ENCODE results near the gene SLC6A6. TPM values are rescaled to one million over a fixed set of nuclear protein-coding genes. Genes with fewer than 3 reads are reported as not detected.

Gene SLC6A6
- total and polyA plus RNA-seq, 2 experiments from 2014 or later: 27.5 to 150 TPM

- Histone ChIP-seq H3K36me3 (ENCODE audit: insufficient read depth) (peaks cover 52% of the 10 kb centered on the region), H3K9me2 (ENCODE audit: insufficient read depth) (no peaks in the 10 kb centered on the region)
Measured at GRCh38 chr3:14483286-14483685, 80.9 kb downstream of the SLC6A6 start.

GRCh38 chr3:14484741-14485140 lies 82.3 kb downstream of the SLC6A6 start:
- Mint-ChIP-seq H3K4me1 (peaks cover 15% of the 10 kb centered on the region), H3K9me3 (no peaks in the 10 kb centered on the region), H3K27me3 (ENCODE audit: insufficient read depth, low read depth, poor library complexity) (peaks cover 10% of the 10 kb centered on the region), H3K4me3 (no peak overlapping the region), H3K36me3 (ENCODE audit: low read depth) (peaks cover 55% of the 10 kb centered on the region), H3K27ac (no peak overlapping the region)
- TF ChIP-seq EZH2phosphoT487 (IDR thresholded peaks at IDR 0.05; ENCODE audit: unreplicated experiment) (no peak), REST (IDR thresholded peaks at IDR 0.05; ENCODE audit: unreplicated experiment) (no peak), CREB1 (CRISPR knock-in tag; IDR thresholded peaks at IDR 0.05; ENCODE audit: low read depth) (no peak), ZNF462 (CRISPR knock-in tag; IDR thresholded peaks at IDR 0.05) (no peak), ZNF331 (CRISPR knock-in tag; IDR thresholded peaks at IDR 0.05; ENCODE audit: low read depth) (no peak)
- no peak overlapping the region for H3K27ac ChIP-seq (ENCODE audit: low read depth)
- peaks cover 9% of the 10 kb centered on the region for H4K20me1 ChIP-seq (replicated peaks; ENCODE audit: insufficient read depth)
- H3K27me3 ChIP-seq (ENCODE audit: insufficient read depth): no peaks in the 10 kb centered on the region
- peaks cover 49% of the 10 kb centered on the region for H3K36me3 ChIP-seq (ENCODE audit: insufficient read depth)
- H3K4me1 ChIP-seq (ENCODE audit: insufficient read depth): no peaks in the 10 kb centered on the region
- no peak overlapping the region for H3K4me2 ChIP-seq
- no peaks in the 10 kb centered on the region for H3K79me2 ChIP-seq (replicated peaks; ENCODE audit: insufficient read depth)
- H3K9me2 ChIP-seq (ENCODE audit: insufficient read depth): no peaks in the 10 kb centered on the region
- ATAC-seq: no peak
- no peak for DNase-seq (ENCODE audit: low spot score)
- H2AFZ ChIP-seq: no peak overlapping the region
- H3F3A ChIP-seq (replicated peaks; ENCODE audit: low read depth): 0 out of 2 replicates have a peak, but pooled peaks cover 2% of the 10 kb centered on the region
- no peak overlapping the region for H3K4me3 ChIP-seq

More at GRCh38 chr3:14483286-14483685, 80.9 kb downstream of the SLC6A6 start:
- Histone ChIP-seq H2AFZ (no peak overlapping the region), H3K4me1 (ENCODE audit: insufficient read depth) (no peaks in the 10 kb centered on the region), H4K20me1 (replicated peaks; ENCODE audit: insufficient read depth) (peaks cover 6% of the 10 kb centered on the region), H3K4me2 (no peak overlapping the region), H3K79me2 (replicated peaks; ENCODE audit: insufficient read depth) (no peaks in the 10 kb centered on the region), H3K27me3 (ENCODE audit: insufficient read depth) (no peaks in the 10 kb centered on the region), H3K4me3 (no peak overlapping the region), H3K27ac (ENCODE audit: low read depth) (no peak overlapping the region), H3F3A (replicated peaks; ENCODE audit: low read depth) (0 out of 2 replicates have a peak, but pooled peaks cover 2% of the 10 kb centered on the region)
- H3K9me3 Mint-ChIP-seq: no peaks in the 10 kb centered on the region
- H3K4me3 Mint-ChIP-seq: no peak overlapping the region
- peaks cover 10% of the 10 kb centered on the region for H3K27me3 Mint-ChIP-seq (ENCODE audit: insufficient read depth, low read depth, poor library complexity)
- TF ChIP-seq ZNF114 (CRISPR knock-in tag; IDR thresholded peaks at IDR 0.05): no peak
- no peak overlapping the region for H3K27ac Mint-ChIP-seq
- no peak for DNase-seq (ENCODE audit: low spot score)
- peaks cover 15% of the 10 kb centered on the region for H3K4me1 Mint-ChIP-seq
- peak; percentile 23; the same call in 1 of the 3 replicates for ATAC-seq
- peaks cover 70% of the 10 kb centered on the region for H3K36me3 Mint-ChIP-seq (ENCODE audit: low read depth)

Measured in GM23338 (cell line).